Stimulated activated effector memory CD8-positive, alpha-beta T cell treated with anti-CD3 and anti-CD28 coated beads, Interleukin-12 subunit alpha, Interleukin-12 subunit beta, amount 100 ng/mL, for 72 hours (primary cell): Measurements from ENCODE around the gene MZT2A.
"Not testable (repeated sequence)": the region's sequence is repeated elsewhere in the genome, so short reads cannot be mapped to it uniquely, and the experiment has no call there.

Experiments
- ATAC-seq: fragments of 150-1000 bp; cut with Tn5 transposase; 2 replicates; pipeline ENCODE4 v1.10.0; 2021
- DNase-seq, 2 donors: peaks; one replicate each; pipeline ENCODE4 v3.0.0; 2021 to 2022; ENCODE audit warnings: low spot score in 2 of 2
- H3K27ac Mint-ChIP-seq: one replicate; pipeline ENCODE4 v1.8.0; 2022; ENCODE audit warnings: mild to moderate bottlenecking, mixed read lengths
- H3K36me3 Mint-ChIP-seq: one replicate; pipeline ENCODE4 v1.8.0; 2022; ENCODE audit warnings: mild to moderate bottlenecking, mixed read lengths
- H3K4me1 Mint-ChIP-seq: one replicate; pipeline ENCODE4 v1.8.0; 2022; ENCODE audit warnings: mixed read lengths
- H3K4me3 Mint-ChIP-seq: one replicate; pipeline ENCODE4 v1.8.0; 2022; ENCODE audit warnings: mild to moderate bottlenecking, mixed read lengths
- H3K9me3 Mint-ChIP-seq: one replicate; pipeline ENCODE4 v1.8.0; 2022; ENCODE audit warnings: mixed read lengths

The MZT2A gene

DNA sequence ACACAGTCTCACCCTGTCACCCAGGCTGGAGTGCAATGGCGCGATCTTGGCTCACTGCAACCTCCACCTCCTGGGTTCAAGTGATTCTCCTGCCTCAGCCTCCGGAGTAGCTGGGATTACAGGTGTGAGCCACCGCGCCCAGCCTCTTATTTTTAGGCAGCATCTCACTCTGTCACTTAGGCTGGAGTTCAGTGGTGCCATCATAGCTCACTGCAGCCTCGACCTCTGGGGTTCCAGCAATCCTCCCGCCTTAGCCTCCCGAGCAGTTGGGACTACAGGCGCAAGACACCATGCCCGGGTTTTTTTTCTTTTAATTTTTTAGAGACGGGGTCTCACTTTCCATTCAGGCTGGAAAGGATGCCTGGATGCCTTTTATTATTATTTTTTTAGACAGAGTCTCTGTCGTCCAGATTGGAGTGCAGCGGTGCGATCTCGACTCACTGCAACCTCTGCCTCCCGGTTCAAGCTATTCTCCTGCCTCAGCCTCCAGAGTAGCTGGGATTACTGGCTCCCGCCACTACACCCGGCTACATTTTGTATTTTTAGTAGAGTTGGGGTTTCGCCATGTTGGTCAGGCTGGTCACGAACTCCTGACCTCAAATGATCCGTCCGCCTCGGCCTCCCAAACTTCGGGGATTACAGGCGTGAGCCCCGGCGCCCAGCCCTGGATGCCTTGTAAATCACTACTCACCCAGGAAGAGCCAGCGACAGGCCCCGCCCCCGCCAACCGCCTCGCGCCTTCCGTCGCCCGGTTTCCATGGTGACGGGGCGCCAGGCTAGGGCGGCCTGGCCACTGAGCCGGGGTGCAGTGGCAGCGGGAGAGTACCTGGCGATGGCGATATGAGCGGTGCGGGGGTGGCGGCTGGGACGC lies 35.2 kb upstream of the MZT2A start, which contains the start of gene CCDC74A:
Gene CCDC74A, plus strand, starts transcription at position 758 of the 871 bp plus-strand sequence. Its CDS starts 83 bp downstream, at position 841.
- H3K27ac Mint-ChIP-seq = peak within 1 kb of the TSS; percentile 76
- DNase-seq (peak; percentile 78 to 84), ATAC-seq (peak; percentile 89)
- not testable (repeated sequence) for H3K36me3 Mint-ChIP-seq, H3K9me3 Mint-ChIP-seq
- H3K4me3 Mint-ChIP-seq = peak within 1 kb of the TSS; percentile 81
- peaks cover 16% of the 10 kb centered on the region for H3K4me1 Mint-ChIP-seq

DNA sequence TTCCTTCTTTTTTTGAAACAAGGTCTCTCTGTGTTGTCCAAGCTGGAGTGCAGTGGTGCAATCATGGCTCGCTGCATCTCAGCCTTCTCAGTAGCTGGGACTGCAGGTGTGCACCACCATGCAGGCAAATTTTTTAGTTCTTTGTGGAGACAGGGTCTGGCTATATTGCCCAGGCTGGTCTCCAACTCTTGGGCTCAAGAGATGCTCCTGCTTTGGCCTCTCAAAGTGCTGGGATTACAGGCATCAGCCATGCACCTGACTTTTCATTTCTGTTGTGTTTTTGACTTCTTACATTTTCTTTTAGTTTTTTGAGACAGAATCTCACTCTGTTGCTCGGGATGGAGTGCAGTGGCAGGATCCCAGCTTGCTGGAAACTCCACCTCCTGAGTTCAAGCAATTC lies 33.1 kb upstream of the MZT2A start:
- H3K36me3 Mint-ChIP-seq = peaks cover 17% of the 10 kb centered on the region
- not testable (repeated sequence) for ATAC-seq

DNA sequence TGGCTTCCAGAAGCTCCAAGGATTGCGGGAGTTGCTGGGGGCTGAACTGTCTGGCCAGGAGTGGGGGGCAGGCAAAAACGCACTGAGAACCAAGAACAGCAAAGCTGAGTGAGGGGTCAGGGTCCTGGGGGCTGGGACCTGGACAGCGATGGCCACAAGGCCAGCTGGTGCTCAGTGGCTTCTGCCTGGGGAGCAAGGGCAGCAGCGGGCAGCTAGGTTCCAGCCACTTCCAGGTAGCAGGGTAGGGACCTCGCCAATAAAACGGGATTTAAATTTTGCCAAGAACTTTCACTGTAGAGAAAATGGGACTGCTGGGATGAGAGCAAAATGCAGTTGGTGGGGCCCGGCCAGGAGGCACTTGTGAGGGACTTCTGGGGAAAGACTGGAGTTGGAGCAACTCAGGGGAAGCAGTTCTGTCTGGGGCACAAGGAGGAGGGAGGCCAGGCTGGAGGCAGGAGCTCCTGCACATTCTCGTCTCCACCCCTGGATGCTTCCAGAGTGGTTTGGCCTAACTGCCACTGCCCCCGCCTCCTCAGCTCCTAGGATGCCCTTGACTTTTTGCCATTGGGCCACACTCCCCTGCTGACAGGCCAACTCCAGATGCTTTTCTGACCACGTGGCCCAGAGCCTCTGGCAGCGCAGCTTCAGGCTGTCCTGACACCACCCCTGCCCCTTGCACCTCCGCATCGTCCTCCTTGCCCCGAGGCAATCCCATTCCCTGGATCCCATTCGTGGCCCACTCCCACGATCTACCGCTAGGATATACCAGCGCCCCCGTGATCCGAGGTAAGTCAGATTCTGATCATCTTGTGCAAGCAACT lies 30.0 kb upstream of the MZT2A start:
- ATAC-seq = no peak
- no peak for DNase-seq
- no peak overlapping the region for H3K27ac Mint-ChIP-seq

More for the DNA sequence above, 33.1 kb upstream of the MZT2A start:
- H3K4me3 Mint-ChIP-seq, H3K9me3 Mint-ChIP-seq, H3K27ac Mint-ChIP-seq: not testable (repeated sequence)
- H3K4me1 Mint-ChIP-seq = peaks cover 16% of the 10 kb centered on the region
- peak in 1 of 2 donors; percentile 41 for DNase-seq

DNA sequence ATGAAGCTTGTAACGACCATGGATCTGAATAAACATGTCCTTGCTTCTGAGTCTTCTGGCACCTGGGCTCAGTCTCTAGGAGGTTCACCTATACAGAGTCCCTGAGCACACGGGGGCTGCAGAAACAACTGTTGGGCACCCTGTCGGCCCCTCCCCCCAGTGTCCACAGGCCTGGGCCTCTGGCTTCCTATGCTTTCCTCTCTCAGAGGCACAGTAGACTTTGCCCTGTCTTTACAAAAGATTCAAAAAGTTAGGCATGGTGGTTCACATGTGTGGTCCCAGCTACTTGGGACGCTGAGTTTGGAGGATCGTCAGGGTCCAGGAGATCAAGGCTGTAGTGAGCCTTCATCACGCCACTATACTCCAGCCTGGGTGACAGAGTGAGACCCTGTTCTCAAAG lies 29.3 kb upstream of the MZT2A start:
- not testable (repeated sequence) for DNase-seq, H3K4me1 Mint-ChIP-seq, ATAC-seq, H3K4me3 Mint-ChIP-seq, H3K9me3 Mint-ChIP-seq, H3K27ac Mint-ChIP-seq
- H3K36me3 Mint-ChIP-seq = peaks cover 46% of the 10 kb centered on the region

More for the DNA sequence above, 30.0 kb upstream of the MZT2A start:
- no peak overlapping the region for H3K4me3 Mint-ChIP-seq
- peaks cover under 1% of the 10 kb centered on the region for H3K4me1 Mint-ChIP-seq
- peaks cover 43% of the 10 kb centered on the region for H3K36me3 Mint-ChIP-seq
- no peaks in the 10 kb centered on the region for H3K9me3 Mint-ChIP-seq

DNA sequence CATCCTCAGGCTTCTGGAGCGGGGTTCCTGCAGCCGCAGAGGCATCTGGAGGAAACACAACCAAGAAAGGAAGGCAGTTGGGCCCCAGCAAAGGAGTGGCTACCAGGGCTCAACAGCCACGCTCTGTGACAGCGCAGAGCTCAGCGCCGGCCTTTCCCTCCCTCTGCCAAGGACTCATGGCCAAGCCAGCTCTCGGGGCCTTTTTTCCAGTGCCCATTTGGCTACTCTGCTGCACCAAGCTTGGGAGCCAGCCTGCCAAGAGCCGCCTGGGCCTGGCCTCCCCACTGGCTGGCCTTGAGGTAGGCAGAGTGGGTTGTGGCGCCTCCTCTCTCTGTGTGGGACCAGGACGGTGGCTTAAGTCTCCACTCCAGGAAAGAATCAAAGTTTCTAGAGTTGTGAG lies 28.3 kb upstream of the MZT2A start:
- Mint-ChIP-seq H3K4me3 (no peak overlapping the region), H3K9me3 (no peaks in the 10 kb centered on the region), H3K36me3 (peaks cover 54% of the 10 kb centered on the region), H3K27ac (no peak overlapping the region), H3K4me1 (no peaks in the 10 kb centered on the region)
- ATAC-seq = no peak
- DNase-seq = no peak

DNA sequence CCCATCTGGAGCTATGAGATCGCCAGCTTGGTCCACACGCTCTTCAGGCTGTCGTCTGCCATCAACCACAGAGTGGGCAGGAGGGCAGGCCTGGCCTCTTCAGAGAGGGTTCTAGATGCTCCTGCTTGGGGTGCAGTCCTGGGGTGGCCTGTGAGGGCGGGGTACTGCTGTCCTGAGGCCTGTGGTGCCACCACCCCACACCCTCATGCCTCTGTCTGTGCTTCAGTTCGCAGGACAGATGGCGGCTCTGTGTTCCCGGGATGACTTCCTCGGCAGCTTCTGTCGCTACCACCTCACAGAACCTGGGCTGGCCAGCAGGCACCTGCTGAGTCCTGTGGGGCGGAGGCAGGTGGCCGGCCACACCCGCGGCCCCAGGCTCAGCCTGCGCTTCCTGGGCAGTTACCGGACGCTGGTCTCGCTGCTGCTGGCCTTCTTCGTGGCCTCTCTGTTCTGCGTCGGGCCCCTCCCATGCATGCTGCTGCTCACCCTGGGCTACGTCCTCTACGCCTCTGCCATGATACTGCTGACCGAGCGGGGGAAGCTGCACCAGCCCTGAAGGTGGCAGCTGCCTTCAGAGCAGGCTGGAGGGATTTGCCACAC lies 27.8 kb upstream of the MZT2A start:
- H3K36me3 Mint-ChIP-seq = peaks cover 54% of the 10 kb centered on the region
- not testable (repeated sequence) for H3K27ac Mint-ChIP-seq, ATAC-seq, H3K4me3 Mint-ChIP-seq, H3K4me1 Mint-ChIP-seq, H3K9me3 Mint-ChIP-seq, DNase-seq

DNA sequence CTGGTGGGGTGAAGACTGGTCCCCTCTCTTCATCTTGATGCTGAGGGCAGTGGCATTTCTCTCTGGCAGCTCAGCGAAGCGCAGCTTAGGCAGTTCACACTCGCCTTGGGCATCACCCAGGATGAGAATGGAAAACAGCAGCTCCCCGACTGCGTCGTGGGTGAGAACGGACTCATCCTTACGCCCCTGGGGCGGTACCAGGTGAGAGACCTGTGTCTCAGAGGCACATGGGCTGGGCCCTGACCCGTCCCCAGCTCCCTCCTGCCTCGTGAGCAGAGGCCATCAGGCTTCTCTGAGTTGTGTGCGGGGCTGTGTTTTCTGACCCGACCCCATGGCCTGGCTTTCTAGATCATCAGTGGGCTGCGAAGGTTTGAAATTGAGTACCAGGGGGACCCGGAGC lies 27.3 kb upstream of the MZT2A start:
- H3K27ac Mint-ChIP-seq = no peak overlapping the region
- no peak for ATAC-seq
- H3K36me3 Mint-ChIP-seq = peaks cover 59% of the 10 kb centered on the region

DNA sequence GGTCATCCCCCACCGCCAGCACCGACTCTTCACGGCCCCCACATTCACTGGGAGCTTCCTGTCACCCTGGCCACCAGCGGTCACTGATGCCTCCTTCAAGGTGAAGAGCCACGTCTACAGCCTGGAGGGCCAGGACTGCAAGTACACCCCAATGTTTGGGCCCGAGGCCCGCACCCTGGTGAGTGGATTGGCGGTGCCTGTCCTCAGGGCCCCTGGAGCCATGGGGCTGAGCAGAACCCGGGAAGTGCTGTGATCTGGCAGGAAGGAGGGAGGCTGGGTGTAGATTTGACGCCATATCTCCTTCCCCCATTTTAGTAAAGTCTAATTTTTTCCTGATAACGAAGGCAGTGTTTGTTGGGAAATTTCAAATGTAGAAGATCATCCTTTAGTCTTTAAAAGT lies 26.3 kb upstream of the MZT2A start:
- ATAC-seq, H3K4me3 Mint-ChIP-seq, H3K9me3 Mint-ChIP-seq, DNase-seq, H3K27ac Mint-ChIP-seq: not testable (repeated sequence)
- Mint-ChIP-seq H3K36me3 (peaks cover 68% of the 10 kb centered on the region), H3K4me1 (peaks cover 14% of the 10 kb centered on the region)

More for the DNA sequence above, 27.3 kb upstream of the MZT2A start:
- Mint-ChIP-seq H3K4me1 (peaks cover 7% of the 10 kb centered on the region), H3K9me3 (no peaks in the 10 kb centered on the region), H3K4me3 (no peak overlapping the region)
- no peak for DNase-seq

DNA sequence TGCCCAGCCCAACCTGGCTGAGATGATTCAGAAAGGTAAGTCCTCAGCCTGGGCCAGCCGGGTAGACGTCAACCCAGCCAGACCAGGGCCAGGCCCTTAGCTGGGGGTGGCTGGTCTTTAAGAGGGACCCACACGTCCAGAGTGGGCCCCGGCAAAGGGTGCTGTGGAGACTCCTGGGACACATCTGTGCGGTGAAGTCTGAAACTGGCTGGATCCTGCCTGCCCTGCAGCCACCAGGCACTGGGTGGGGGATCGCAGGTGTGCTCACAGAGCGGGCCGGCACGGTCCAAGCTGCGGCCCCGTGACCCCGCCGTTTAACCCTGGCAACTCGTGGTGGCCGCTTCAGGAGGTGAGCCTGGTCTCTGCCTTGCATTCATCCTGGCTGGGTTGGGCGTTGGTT lies 25.7 kb upstream of the MZT2A start:
- ATAC-seq, H3K27ac Mint-ChIP-seq, H3K4me3 Mint-ChIP-seq, H3K9me3 Mint-ChIP-seq, DNase-seq: not testable (repeated sequence)
- Mint-ChIP-seq H3K36me3 (peaks cover 75% of the 10 kb centered on the region), H3K4me1 (peaks cover 14% of the 10 kb centered on the region)

DNA sequence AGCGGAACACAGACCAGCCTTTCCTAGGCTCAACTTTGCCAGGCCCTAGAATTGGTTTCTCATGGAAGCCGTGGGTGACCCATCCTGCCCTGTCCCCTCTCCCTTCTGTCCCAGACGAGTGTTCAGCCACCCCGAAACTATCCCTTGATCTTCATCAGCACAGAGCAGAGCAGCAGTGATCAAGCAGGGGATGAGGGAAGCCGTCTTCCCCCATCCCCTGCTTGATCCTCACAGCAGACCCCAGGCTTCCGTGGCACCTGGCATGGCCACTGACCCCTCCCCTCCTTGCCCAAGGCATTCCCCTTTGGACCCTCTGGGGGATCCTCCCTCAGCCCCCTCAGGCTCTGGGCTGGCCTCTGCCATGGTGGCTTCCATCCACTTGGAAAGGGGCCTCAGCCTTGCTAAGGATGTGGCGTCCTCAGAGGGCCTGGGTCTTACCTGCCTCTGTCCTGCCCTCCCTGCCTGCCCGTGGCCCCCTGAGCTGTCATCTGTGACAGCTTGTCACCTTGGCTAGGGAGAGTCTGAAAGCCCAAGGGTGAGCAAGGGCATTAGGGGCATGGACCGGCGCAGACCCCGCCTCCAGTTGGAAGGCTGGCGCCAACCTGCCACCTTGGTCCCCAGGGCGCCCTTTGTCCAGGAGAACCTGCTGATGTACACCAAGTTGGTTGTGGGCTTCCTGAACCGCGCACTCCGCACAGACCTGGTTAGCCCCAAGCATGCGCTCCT lies 25.1 kb upstream of the MZT2A start:
- H3K27ac Mint-ChIP-seq = peak overlapping the region; percentile 48

DNA sequence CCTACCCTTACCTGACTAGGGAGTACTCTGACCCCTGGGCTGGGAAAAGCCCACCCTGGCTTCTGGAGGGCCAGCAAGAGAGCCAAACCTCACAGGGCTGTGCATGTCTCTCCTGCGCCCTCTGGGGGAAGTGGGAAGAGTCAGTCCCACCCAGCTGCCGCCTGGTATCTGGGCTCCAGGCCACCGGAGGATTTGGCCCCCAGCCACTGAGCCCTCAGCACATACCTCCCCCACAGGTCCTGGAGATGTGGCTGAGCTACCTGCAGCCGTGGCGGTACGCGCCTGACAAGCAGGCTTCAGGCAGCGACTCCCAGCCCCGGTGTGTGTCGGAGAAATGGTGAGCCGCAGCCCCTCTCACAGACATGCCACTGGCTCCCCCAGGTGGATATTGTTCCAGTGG lies 24.4 kb upstream of the MZT2A start:
- H3K4me1 Mint-ChIP-seq = peaks cover 20% of the 10 kb centered on the region
- H3K36me3 Mint-ChIP-seq = peaks cover 70% of the 10 kb centered on the region
- H3K9me3 Mint-ChIP-seq, H3K4me3 Mint-ChIP-seq, ATAC-seq, DNase-seq: not testable (repeated sequence)
- H3K27ac Mint-ChIP-seq = peak overlapping the region; percentile 48

More for the DNA sequence above, 25.1 kb upstream of the MZT2A start:
- peaks cover 75% of the 10 kb centered on the region for H3K36me3 Mint-ChIP-seq
- peaks cover 19% of the 10 kb centered on the region for H3K4me1 Mint-ChIP-seq
- H3K9me3 Mint-ChIP-seq = no peaks in the 10 kb centered on the region
- ATAC-seq (no peak), DNase-seq (no peak)
- H3K4me3 Mint-ChIP-seq = no peak overlapping the region

DNA sequence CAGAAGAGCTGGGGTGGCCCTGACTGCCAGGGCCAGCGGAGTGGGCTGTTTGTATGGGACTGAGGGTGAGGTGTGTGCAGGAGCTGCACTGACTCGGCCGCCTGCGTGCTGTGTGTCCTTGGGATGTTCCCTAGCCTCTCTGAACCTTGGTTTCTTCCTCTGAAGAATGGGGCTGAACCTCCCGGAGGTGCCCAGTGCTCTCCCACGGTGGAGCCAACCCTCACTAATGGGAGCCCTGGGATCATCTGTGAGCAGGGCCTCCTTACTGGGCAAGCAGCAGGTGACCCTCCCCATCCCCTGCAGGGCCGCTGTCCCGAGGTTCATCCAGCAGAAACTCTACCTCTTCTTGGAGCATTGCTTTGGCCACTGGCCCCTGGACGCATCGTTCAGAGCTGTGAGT lies 23.8 kb upstream of the MZT2A start:
- ATAC-seq = no peak
- Mint-ChIP-seq H3K9me3 (no peaks in the 10 kb centered on the region), H3K27ac (peak overlapping the region; percentile 52), H3K4me3 (no peak overlapping the region), H3K4me1 (peaks cover 20% of the 10 kb centered on the region), H3K36me3 (peaks cover 69% of the 10 kb centered on the region)
- DNase-seq = no peak

DNA sequence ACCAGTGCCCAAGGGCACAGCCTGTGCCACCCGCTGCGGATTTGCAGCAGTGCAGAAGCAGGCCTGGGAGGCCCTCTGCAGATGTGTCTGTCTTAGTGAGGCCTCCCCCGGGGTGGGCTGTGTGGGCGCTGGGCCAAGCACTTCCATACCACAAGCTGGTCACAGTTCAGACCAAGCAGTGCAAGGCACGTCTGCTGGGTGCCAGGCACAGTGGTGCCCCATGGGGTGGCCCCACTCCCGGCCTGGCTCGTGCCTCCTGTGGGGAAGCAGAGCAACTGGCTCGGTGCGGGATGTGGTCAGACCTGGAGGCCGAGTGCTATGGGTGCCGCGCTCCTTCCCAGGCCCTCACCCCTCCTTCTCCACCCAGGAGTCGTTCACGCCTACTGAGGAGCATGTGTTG lies 23.0 kb upstream of the MZT2A start:
- H3K9me3 Mint-ChIP-seq, ATAC-seq, H3K4me3 Mint-ChIP-seq, DNase-seq: not testable (repeated sequence)
- peak overlapping the region; percentile 50 for H3K27ac Mint-ChIP-seq
- H3K4me1 Mint-ChIP-seq = peaks cover 20% of the 10 kb centered on the region
- H3K36me3 Mint-ChIP-seq = peaks cover 66% of the 10 kb centered on the region

DNA sequence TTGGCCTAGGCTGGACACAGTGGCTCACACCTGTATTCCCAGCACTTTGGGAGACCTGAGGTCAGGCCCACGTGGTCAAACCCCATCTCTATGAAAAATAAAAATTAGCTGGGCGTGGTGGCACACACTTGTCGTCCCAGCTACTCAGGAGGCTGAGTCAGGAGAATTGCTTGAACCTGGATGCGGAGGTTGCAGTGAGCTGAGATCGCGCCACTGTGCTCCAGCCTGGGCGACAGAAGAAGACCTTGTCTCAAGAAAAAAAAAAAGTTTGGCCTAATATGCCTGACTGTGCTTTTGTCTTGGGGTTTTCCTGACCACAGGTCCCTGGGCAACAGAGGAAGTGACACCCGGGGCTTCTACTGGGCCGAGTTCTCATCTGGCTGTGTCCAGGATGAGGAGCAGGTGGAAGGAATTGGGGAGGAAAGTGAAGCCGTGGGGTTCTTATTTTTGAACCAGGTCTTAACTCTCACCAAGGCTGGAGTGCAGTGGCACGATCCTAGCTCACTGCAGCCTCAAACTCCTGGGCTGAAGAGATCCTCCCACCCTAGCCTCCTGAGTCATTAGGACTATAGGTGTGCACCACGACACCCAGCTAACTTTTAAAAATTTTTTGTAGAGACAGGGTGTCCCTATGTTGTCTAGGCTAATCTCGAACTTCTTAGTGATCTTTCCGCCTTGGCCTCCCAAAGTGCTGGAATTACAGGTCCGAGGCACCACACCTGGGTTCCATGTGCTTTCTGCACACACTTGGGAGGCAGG lies 22.4 kb upstream of the MZT2A start:
- not testable (repeated sequence) for DNase-seq, H3K4me3 Mint-ChIP-seq, H3K9me3 Mint-ChIP-seq
- ATAC-seq = peak; percentile 43
- peak overlapping the region; percentile 50 for H3K27ac Mint-ChIP-seq
- peaks cover 66% of the 10 kb centered on the region for H3K36me3 Mint-ChIP-seq
- H3K4me1 Mint-ChIP-seq = peaks cover 20% of the 10 kb centered on the region
